ENCODE measurements around the gene ADIRF. TPM values are rescaled to one million over a fixed set of nuclear protein-coding genes. Genes with fewer than 3 reads are reported as not detected.
"Not testable (repeated sequence)": the region's sequence is repeated elsewhere in the genome, so short reads cannot be mapped to it uniquely, and the experiment has no call there.

The ADIRF gene
- total RNA-seq, 1 donor from 2014 or later, result not detected

DNA sequence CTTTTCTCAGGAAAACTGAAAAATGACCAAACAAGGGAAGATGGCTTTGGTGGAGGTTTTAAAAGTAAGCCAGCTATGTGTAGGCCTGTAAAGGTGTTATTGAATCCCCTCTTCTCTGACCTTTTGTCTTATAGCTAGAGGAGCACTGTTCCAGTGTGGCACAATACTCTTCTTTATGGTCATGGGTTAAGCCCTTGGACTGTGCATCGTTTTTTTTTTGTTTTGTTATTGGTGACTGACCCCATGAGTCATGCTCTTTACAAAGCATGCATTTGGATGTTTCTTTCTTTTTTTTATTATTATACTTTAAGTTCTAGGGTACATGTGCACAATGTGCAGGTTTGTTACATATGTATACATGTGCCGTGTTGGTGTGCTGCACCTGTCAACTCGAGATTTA, 32.2 kb downstream of the ADIRF start:
- TF ChIP-seq, protein P1, sequence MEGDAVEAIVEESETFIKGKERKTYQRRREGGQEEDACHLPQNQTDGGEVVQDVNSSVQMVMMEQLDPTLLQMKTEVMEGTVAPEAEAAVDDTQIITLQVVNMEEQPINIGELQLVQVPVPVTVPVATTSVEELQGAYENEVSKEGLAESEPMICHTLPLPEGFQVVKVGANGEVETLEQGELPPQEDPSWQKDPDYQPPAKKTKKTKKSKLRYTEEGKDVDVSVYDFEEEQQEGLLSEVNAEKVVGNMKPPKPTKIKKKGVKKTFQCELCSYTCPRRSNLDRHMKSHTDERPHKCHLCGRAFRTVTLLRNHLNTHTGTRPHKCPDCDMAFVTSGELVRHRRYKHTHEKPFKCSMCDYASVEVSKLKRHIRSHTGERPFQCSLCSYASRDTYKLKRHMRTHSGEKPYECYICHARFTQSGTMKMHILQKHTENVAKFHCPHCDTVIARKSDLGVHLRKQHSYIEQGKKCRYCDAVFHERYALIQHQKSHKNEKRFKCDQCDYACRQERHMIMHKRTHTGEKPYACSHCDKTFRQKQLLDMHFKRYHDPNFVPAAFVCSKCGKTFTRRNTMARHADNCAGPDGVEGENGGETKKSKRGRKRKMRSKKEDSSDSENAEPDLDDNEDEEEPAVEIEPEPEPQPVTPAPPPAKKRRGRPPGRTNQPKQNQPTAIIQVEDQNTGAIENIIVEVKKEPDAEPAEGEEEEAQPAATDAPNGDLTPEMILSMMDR (IDR thresholded peaks at IDR 0.05; ENCODE audit: unreplicated experiment), result no peak
- H3K27me3 Mint-ChIP-seq (ENCODE audit: unreplicated experiment), result no peaks in the 10 kb centered on the region
- H3K36me3 Mint-ChIP-seq (ENCODE audit: low read depth, unreplicated experiment), result no peaks in the 10 kb centered on the region
- no peak overlapping the region for H3K27ac Mint-ChIP-seq (ENCODE audit: unreplicated experiment)
- DNase-seq (ENCODE audit: low spot score), result no peak
- H3K9me3 Mint-ChIP-seq (ENCODE audit: unreplicated experiment), result no peaks in the 10 kb centered on the region
- H3K4me3 Mint-ChIP-seq (ENCODE audit: unreplicated experiment), result no peak overlapping the region
- peaks cover 7% of the 10 kb centered on the region for H3K4me1 Mint-ChIP-seq (ENCODE audit: unreplicated experiment)

DNA sequence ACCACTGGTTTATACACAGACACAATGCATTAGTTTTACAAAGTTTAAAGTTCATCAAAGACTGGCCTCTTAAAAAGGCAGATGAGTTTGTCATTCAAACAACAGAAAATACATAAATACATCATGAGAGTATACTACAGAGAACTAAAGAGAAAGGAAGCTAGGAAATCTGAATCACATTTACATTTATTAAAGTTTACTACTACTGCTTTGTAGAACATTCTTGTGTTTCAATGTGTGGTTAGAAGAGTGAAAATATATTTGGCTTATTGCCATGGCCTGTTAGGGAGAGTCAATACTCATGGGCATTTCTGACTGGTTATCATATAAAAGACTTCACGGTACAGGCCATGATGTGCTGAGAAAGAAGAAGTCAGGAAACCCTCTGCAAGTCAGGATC, 38.8 kb downstream of the ADIRF start:
- not testable (repeated sequence) for H3K9me3 Mint-ChIP-seq (ENCODE audit: unreplicated experiment); H3K36me3 Mint-ChIP-seq (ENCODE audit: low read depth, unreplicated experiment); H3K4me1 Mint-ChIP-seq (ENCODE audit: unreplicated experiment); H3K27me3 Mint-ChIP-seq (ENCODE audit: unreplicated experiment); H3K4me3 Mint-ChIP-seq (ENCODE audit: unreplicated experiment); H3K27ac Mint-ChIP-seq (ENCODE audit: unreplicated experiment); DNase-seq (ENCODE audit: low spot score)

DNA sequence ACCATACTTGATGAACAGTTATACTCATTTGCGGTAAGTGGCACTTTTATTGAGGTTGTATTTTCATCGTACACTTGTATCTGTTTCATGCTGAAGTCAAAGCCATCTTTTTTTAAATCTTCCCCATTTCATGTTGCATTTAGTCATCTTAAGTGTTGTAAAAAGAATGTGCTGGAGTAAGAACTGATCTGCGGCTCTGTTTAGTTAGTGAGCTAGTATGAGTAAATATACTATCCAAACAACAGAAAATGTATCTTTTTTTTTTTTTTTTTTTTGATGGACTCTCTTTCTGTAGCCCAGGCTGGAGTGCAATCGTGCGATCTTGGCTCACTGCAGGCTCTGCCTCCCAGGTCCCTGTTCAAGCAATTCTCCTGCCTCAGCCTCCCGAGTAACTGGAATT, 39.4 kb downstream of the ADIRF start:
- not testable (repeated sequence) for H3K4me1 Mint-ChIP-seq (ENCODE audit: unreplicated experiment); DNase-seq (ENCODE audit: low spot score); H3K9me3 Mint-ChIP-seq (ENCODE audit: unreplicated experiment); H3K27ac Mint-ChIP-seq (ENCODE audit: unreplicated experiment); H3K36me3 Mint-ChIP-seq (ENCODE audit: low read depth, unreplicated experiment); H3K27me3 Mint-ChIP-seq (ENCODE audit: unreplicated experiment); H3K4me3 Mint-ChIP-seq (ENCODE audit: unreplicated experiment)

DNA sequence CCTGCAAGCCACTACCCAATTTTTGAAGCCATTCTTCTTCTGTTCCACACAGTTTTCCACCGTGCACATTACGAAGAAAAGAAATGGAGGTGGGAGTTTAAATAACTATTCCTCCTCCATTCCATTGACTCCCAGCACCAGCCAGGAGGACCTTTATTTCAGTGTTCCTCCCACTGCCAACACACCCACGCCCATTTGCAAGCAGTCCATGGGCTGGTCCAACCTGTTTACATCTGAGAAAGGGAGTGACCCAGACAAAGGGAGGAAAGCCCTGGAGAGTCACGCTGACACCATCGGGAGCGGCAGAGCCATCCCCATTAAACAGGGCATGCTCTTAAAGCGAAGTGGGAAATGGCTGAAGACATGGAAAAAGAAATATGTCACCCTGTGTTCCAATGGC, 40.0 kb downstream of the ADIRF start:
- H3K9me3 Mint-ChIP-seq (ENCODE audit: unreplicated experiment); H3K27ac Mint-ChIP-seq (ENCODE audit: unreplicated experiment); H3K4me1 Mint-ChIP-seq (ENCODE audit: unreplicated experiment); H3K36me3 Mint-ChIP-seq (ENCODE audit: low read depth, unreplicated experiment); DNase-seq (ENCODE audit: low spot score); H3K4me3 Mint-ChIP-seq (ENCODE audit: unreplicated experiment); H3K27me3 Mint-ChIP-seq (ENCODE audit: unreplicated experiment): not testable (repeated sequence)

DNA sequence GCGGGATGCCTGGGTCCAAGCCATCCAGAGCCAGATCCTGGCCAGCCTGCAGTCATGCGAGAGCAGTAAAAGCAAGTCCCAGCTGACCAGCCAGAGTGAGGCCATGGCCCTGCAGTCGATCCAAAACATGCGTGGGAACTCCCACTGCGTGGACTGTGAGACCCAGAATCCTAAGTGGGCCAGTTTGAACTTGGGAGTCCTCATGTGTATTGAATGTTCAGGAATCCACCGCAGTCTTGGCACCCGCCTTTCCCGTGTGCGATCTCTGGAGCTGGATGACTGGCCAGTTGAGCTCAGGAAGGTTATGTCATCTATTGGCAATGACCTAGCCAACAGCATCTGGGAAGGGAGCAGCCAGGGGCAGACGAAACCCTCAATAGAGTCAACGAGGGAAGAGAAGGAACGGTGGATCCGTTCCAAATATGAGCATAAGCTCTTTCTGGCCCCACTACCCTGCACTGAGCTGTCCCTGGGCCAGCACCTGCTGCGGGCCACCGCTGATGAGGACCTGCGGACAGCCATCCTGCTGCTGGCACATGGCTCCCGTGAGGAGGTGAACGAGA, 40.9 kb downstream of the ADIRF start:
- H3K27ac Mint-ChIP-seq (ENCODE audit: unreplicated experiment); H3K27me3 Mint-ChIP-seq (ENCODE audit: unreplicated experiment); H3K4me1 Mint-ChIP-seq (ENCODE audit: unreplicated experiment); H3K9me3 Mint-ChIP-seq (ENCODE audit: unreplicated experiment); DNase-seq (ENCODE audit: low spot score); H3K4me3 Mint-ChIP-seq (ENCODE audit: unreplicated experiment); H3K36me3 Mint-ChIP-seq (ENCODE audit: low read depth, unreplicated experiment): not testable (repeated sequence)

DNA sequence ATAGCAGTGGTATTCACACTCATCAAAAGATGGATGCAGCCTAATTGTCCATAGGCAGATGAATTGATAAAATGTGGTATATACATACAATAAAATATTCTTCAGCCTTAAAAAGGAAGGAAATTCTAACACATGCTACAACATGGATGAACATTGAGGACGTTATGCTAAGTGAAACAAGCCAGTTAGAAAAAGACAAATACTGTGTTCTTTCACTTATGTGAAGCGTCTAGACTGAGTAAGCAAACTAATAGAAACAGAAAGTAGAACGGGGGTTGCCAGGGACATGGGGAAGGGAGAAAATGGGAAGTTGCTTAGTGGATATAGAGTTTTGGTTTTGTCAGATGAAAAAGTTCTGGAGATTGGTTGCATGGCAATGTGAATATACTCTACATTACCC, 45.2 kb downstream of the ADIRF start:
- H3K27me3 Mint-ChIP-seq (ENCODE audit: unreplicated experiment); H3K9me3 Mint-ChIP-seq (ENCODE audit: unreplicated experiment): not testable (repeated sequence)

DNA sequence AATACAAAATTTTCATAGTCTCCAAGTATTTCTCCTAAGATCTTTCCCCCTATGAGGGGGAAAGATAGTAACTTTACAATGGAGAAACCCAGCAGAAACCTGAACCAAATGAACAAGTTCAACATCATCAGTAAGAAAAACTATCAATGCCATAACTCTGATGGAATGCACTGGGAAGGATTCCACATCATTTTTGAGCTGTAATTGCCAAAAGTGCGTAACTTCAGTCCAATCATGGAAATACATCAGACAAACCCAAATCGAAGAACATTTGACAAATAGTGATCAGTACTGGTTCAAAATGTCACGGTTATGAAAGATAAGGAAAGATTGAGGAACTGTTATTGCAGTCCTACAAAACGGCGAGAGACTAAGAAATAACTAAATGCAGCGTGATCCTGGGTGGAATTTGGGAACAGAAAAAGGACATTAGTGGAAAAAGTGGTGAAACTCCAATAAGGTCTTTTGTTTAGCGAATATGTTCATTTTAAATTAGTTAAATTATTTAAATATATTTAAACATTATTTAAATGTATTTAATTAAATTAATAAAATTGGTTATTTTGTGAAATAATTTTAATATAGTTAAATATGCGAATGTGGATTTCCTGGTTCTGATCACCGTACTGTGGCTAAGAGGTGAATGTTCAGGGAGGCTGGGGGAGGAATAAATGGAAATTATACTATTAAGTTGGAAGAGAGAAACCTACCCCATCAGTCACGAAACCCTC, 46.9 kb downstream of the ADIRF start:
- not testable (repeated sequence) for H3K9me3 Mint-ChIP-seq (ENCODE audit: unreplicated experiment); H3K27ac Mint-ChIP-seq (ENCODE audit: unreplicated experiment); DNase-seq (ENCODE audit: low spot score); H3K27me3 Mint-ChIP-seq (ENCODE audit: unreplicated experiment); H3K4me3 Mint-ChIP-seq (ENCODE audit: unreplicated experiment); H3K4me1 Mint-ChIP-seq (ENCODE audit: unreplicated experiment); H3K36me3 Mint-ChIP-seq (ENCODE audit: low read depth, unreplicated experiment)

More for the DNA sequence above, 45.2 kb downstream of the ADIRF start:
- H3K4me1 Mint-ChIP-seq (ENCODE audit: unreplicated experiment); H3K36me3 Mint-ChIP-seq (ENCODE audit: low read depth, unreplicated experiment); H3K4me3 Mint-ChIP-seq (ENCODE audit: unreplicated experiment); DNase-seq (ENCODE audit: low spot score); H3K27ac Mint-ChIP-seq (ENCODE audit: unreplicated experiment): not testable (repeated sequence)

DNA sequence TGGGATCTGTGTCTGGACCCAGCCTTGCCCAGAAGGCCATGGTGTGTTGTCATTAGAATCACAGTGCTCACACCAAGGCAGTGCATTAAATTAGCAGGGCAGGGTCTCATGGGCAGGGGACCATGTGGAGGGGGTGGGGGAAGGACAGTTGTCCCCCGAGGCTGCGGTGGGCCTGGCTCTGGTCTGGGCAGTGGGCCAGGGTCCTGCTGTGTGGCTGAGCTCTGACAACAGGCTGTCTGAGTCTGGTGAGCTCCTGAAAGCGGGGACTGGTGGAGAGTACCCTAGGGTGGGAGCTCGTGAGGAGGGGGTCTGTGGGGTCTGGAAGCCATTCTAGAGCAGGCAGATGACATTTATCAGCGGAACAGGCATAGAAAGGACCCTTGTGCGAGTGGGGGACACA, 49.8 kb downstream of the ADIRF start:
- H3K27ac Mint-ChIP-seq (ENCODE audit: unreplicated experiment); DNase-seq (ENCODE audit: low spot score); H3K9me3 Mint-ChIP-seq (ENCODE audit: unreplicated experiment); H3K27me3 Mint-ChIP-seq (ENCODE audit: unreplicated experiment); H3K4me3 Mint-ChIP-seq (ENCODE audit: unreplicated experiment); H3K4me1 Mint-ChIP-seq (ENCODE audit: unreplicated experiment); H3K36me3 Mint-ChIP-seq (ENCODE audit: low read depth, unreplicated experiment): not testable (repeated sequence)

DNA sequence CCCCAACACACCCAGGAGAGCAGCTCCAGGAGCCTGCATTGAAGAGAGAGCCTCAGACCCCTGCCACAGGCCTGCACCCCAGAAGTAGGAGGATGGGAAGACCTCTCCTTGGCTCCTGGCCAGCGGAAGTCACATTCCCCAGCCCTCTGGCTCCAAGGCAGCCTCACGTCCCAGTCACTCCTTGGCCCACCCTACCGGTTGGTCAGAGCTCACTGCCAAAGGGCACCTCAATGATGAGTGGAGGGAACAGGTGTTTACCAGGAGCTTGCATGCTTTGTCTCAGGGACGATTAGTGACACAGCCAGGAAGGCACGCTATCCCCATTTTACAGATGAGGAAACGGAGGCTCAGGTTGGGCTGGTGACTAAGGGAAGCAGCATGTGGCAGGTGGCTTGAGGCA, 50.8 kb downstream of the ADIRF start:
- H3K4me3 Mint-ChIP-seq (ENCODE audit: unreplicated experiment); DNase-seq (ENCODE audit: low spot score); H3K36me3 Mint-ChIP-seq (ENCODE audit: low read depth, unreplicated experiment); H3K27ac Mint-ChIP-seq (ENCODE audit: unreplicated experiment); H3K9me3 Mint-ChIP-seq (ENCODE audit: unreplicated experiment); H3K4me1 Mint-ChIP-seq (ENCODE audit: unreplicated experiment); H3K27me3 Mint-ChIP-seq (ENCODE audit: unreplicated experiment): not testable (repeated sequence)

DNA sequence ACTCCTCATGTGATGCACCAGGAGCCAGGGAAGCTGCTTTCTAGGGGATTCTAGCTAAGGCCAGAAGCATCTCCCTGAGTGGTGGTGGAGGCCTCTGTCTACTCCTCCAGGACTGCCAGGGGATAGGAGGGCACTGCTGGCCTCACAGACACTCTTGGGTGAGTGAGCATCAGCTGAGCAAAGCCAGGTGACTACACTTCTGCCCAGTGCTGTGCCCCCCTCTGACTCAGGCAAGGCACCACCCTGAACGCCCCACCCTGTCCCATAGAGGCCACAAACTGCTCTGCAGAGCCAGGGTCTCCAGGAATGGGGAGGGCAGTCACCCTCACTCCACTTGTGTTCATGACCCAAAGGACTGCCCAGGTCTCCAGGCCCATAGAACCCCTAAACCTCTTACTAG, 51.2 kb downstream of the ADIRF start:
- not testable (repeated sequence) for H3K36me3 Mint-ChIP-seq (ENCODE audit: low read depth, unreplicated experiment); DNase-seq (ENCODE audit: low spot score); H3K27ac Mint-ChIP-seq (ENCODE audit: unreplicated experiment); H3K9me3 Mint-ChIP-seq (ENCODE audit: unreplicated experiment); H3K4me3 Mint-ChIP-seq (ENCODE audit: unreplicated experiment); H3K4me1 Mint-ChIP-seq (ENCODE audit: unreplicated experiment); H3K27me3 Mint-ChIP-seq (ENCODE audit: unreplicated experiment)

DNA sequence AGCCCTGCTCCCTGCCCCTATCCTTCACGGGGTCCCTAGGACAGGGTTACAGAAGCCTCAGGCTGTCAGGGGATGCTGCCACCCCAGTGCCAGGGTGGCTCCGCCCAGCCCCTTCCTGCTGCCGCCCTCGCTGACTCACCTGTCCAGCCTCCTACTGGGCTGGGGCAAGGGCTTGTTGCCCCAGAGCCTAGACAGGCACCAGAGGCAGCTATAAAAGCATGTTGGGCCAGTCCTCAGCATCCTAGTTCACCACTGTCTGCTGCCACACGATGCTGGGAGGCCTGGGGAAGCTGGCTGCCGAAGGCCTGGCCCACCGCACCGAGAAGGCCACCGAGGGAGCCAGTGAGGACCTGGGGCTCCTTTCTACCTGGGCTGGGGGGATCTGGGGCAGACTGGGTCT, 51.8 kb downstream of the ADIRF start, which contains the start of gene FAM25A:
FAM25A (plus strand) TSS at position 239 of the 400 bp plus-strand sequence; CDS start at position 270, 31 bp downstream.
- not testable (repeated sequence) for H3K36me3 Mint-ChIP-seq (ENCODE audit: low read depth, unreplicated experiment); DNase-seq (ENCODE audit: low spot score); H3K4me1 Mint-ChIP-seq (ENCODE audit: unreplicated experiment); H3K27me3 Mint-ChIP-seq (ENCODE audit: unreplicated experiment); H3K9me3 Mint-ChIP-seq (ENCODE audit: unreplicated experiment); H3K27ac Mint-ChIP-seq (ENCODE audit: unreplicated experiment); H3K4me3 Mint-ChIP-seq (ENCODE audit: unreplicated experiment)
